ENCODE measurements around the gene PSMB5. TPM values are rescaled to one million over a fixed set of nuclear protein-coding genes. Genes with fewer than 3 reads are reported as not detected.

PSMB5 gene
- 252 TPM for polyA plus RNA-seq (2013, experiment 1 of 2; ENCODE audit: insufficient read length)
- polyA plus RNA-seq (2013, experiment 2 of 2; ENCODE audit: insufficient read length), result 232 TPM

GRCh38 chr14:23034498-23035302 lies at the start of gene PSMB5:
TSS of gene PSMB5 (minus strand) at chr14:23034900. CDS start at chr14:23034881, 19 bp downstream.
- DNase-seq, result peak; percentile 93

GRCh38 chr14:23080474-23080873 lies 45.8 kb upstream of the PSMB5 start:
- DNase-seq, result no peak

- peak; percentile 54 for DNase-seq
Measured at GRCh38 chr14:23079716-23080115, 45.0 kb upstream of the PSMB5 start.

GRCh38 chr14:23078692-23079116 lies 44.0 kb upstream of the PSMB5 start:
- DNase-seq, result peak; percentile 93

- no peak for DNase-seq
Measured at GRCh38 chr14:23077962-23078361, 43.3 kb upstream of the PSMB5 start.

GRCh38 chr14:23076785-23077408 lies 42.2 kb upstream of the PSMB5 start:
- peak; percentile 38 for DNase-seq

- no peak for DNase-seq
Measured at GRCh38 chr14:23074906-23075305, 40.2 kb upstream of the PSMB5 start.

- no peak for DNase-seq
Measured at GRCh38 chr14:23071921-23072539, 37.3 kb upstream of the PSMB5 start.

- peak; percentile 94 for DNase-seq
Measured at GRCh38 chr14:23071244-23071920, 36.7 kb upstream of the PSMB5 start.

- DNase-seq, result no peak
Measured at GRCh38 chr14:23070262-23071129, 35.8 kb upstream of the PSMB5 start.

GRCh38 chr14:23069413-23069806 lies 34.7 kb upstream of the PSMB5 start:
- no peak for DNase-seq

- peak; percentile 90 for DNase-seq
Measured at GRCh38 chr14:23068789-23069412, 34.2 kb upstream of the PSMB5 start.

- no peak for DNase-seq
Measured at GRCh38 chr14:23067847-23068788, 33.4 kb upstream of the PSMB5 start.

GRCh38 chr14:23066855-23067744 lies 32.4 kb upstream of the PSMB5 start:
- no peak for DNase-seq

GRCh38 chr14:23066368-23066767 lies 31.7 kb upstream of the PSMB5 start:
- no peak for DNase-seq

- no peak for DNase-seq
Measured at GRCh38 chr14:23063601-23064000, 28.9 kb upstream of the PSMB5 start.

GRCh38 chr14:23062002-23062401 lies 27.3 kb upstream of the PSMB5 start:
- peak; percentile 96 for DNase-seq

GRCh38 chr14:23060536-23061260 lies 26.0 kb upstream of the PSMB5 start:
- no peak for DNase-seq
